Right lung (tissue), 5 donors: Measurements from ENCODE around the gene POU2AF1. TPM values are rescaled to one million over a fixed set of nuclear protein-coding genes. Genes with fewer than 3 reads are reported as not detected.
"Not testable (repeated sequence)": the region's sequence is repeated elsewhere in the genome, so short reads cannot be mapped to it uniquely, and the experiment has no call there.

Experiments used
- DNase-seq, 2 donors: peaks; one replicate each; pipeline ENCODE4 v3.0.0-alpha.2; 2013
- polyA plus RNA-seq, 5 donors: library from polyadenylated mRNA; unstranded; fragments of 120-200 nt; gene quantifications; one replicate each; pipeline versions ENCODE4 v1.2.1 to v1.2.3, GENCODE V29; 2013; ENCODE audit warnings: inconsistent platforms in 1 of 5, low replicate concordance in 1 of 5; ENCODE audit not compliant: insufficient read length in 5 of 5, insufficient read depth in 1 of 5

POU2AF1 gene
- polyA plus RNA-seq, 5 donors, result 0.33 to 1.1 (median 0.91) TPM

DNA sequence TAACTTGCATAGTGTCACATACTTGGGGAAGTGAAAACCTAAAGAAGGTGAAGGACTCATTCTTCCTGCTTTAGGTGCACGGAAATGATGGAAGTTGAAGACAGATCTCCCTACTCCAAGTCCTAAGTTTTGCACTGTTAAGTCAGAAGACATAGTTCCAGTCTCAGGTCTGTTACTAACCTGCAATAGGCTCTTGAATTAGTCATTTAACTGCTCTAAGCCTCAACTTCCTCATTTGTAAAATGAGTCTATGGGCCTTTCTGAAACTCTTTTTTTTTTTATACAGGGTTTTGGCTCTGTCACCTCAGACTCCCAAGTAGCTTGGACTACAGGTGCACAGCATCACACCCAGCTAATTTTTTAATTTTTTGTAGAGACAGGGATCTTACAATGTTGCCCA lies 30.8 kb upstream of the POU2AF1 start:
- no peak for DNase-seq

GRCh38 chr11:111408789-111409727 lies 30.0 kb upstream of the POU2AF1 start:
- no peak for DNase-seq

DNA sequence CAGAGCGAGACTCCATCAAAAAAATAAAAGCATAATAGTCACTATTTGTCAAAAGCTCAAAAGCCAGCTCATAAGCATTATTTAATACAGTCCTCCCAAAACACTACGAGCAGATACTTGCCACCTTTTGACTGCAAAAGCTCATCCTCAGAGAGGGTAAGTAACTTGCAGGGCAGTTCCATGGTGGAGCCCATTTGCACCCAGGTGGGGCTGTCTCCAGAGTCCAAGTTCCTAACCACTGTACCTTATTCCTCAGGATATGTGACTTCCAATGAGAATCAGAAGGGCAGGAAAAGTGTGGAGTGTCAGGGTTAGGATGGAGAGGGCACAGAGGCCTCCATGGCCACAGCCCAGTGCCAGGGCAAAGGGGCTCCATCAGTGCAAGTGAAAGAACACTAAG lies 28.6 kb upstream of the POU2AF1 start:
- DNase-seq, result no peak

- DNase-seq, result no peak
These were observed 27.5 kb upstream of the POU2AF1 start for GRCh38 chr11:111406589-111406988.

- no peak for DNase-seq
These were observed 27.0 kb upstream of the POU2AF1 start for GRCh38 chr11:111406091-111406490.

DNA sequence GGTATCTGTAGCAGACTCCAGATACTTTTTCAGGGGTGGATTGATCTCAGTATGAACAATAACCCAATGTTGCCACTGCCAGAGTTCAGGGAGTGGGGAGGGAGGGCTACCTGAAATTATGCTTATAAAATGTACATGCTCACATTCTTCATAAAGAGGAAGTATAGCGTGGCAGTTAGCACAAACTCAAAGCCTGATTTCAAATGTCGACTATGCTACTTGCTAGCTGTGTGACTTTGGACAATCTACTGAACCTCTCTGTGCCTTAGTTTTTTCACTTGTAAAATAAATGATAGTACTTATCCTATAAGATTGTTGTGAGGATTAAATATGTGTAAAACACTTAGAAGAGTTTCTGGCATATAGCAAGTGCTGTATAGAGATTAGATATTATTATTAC lies 26.5 kb upstream of the POU2AF1 start:
- no peak for DNase-seq

GRCh38 chr11:111403051-111403726 lies 24.1 kb upstream of the POU2AF1 start:
- DNase-seq, result no peak

DNA sequence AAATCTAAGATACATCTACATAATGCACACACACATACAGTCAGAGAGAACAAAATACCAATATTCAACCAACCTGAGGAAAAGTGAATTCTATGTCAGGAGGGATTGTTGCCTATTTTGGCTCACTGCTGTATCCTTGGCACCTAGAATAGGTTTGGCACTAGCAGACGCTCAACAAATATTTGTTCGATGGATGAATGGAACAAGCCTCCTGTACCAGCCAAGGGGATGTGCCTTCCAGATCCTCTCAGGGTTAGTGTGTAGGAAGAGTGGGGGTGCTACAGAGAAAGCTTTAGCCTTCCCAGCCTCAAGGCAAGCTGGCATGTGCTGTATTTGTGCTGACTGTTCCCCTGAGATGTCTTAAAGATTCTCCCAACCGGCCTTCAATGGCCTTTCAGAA lies 23.3 kb upstream of the POU2AF1 start:
- DNase-seq, result no peak

DNA sequence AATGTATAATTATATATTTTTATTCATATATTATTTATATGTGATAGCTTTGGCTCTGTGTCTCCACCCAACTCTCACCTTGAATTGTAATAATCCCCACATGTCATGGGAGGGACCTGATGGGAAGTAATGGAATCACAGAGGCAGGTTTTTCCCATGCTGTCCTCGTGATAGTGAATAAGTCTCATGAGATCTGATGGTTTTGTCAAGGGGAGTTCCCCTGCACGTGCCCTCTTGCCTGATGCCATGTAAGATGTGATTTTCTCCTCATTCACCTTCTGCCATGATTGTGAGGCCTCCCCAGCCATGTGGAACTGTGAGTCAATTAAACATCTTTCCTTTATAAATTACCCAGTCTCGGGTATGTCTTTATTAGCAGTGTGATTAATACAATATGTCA lies 22.9 kb upstream of the POU2AF1 start:
- not testable (repeated sequence) for DNase-seq

DNA sequence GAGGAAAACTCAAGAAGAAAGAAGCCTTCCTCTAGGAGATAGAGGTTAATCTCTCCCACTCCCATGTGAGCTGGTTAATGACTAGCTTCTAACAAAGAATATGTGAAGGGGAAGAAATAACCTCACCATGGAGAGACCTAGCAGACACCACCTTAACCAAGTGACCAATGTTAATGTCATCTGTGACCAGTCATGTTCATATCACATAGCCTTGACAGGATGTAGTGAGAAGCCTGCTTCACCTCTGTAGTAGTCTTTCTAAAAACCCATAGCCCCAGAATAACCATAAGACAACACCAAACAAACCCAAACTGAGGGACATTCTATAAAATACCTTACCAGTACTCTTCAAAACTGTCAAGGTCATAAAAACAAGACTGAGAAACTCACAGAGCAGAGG lies 21.5 kb upstream of the POU2AF1 start:
- DNase-seq, result no peak

DNA sequence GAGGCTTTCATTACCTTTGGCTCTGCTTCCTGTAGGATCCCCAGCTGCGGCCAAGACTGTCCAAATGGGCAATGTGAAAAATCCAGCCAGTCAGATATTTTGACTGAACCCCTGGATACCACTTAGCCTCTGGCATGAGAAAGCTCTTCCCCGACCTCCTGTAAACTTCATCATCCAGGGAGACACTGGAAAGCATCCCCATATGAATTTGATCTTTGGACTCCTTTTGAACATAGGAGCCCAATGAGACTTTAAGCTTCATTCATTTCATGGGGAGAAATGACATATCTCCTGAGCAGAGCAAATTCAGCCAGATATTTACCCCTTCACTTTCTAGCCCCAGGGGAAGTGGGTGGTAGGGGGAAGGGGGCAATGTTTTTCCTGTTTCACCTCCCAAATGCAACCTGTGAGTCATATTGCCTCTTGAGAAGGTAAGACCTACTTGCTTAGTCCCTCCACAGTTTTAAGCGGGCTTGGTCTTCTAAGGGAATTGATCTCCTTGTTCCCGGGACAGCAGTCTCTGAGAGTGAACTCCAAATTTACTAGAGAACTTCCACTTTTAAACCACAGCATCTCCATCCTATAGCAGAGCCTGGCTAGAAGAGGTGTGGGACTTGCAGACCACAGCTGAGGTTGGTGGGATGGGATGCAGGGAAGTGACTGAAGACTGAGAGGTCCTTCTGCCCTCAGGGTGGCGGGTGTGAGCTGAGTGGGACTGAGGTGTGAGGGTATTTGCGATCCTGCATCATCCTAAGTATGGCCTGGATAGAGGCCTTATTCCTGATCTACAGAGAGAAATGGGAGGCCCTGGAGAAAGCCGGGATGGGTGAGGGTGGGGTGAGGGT lies 20.3 kb upstream of the POU2AF1 start:
- no peak for DNase-seq

DNA sequence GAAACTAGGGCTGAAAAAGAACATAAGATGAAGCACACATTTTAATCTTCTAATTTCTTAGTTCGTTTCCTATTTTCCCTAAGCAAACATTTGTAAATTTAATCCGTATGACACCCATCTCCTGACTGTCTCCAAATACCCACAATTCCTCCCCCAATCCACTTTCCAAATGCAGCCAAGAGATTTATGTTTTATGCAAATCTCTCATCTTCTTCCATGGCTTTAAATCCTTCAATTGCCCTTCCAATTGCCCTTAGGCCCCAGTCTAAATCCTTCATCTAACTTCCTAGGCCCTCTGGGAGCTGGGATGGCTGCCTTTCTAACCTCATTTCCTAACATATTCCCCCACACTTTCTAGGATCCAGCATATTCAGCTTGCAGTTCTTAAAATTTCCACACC lies 18.0 kb upstream of the POU2AF1 start:
- DNase-seq, result no peak

GRCh38 chr11:111395749-111396148 lies 16.7 kb upstream of the POU2AF1 start:
- no peak for DNase-seq

DNA sequence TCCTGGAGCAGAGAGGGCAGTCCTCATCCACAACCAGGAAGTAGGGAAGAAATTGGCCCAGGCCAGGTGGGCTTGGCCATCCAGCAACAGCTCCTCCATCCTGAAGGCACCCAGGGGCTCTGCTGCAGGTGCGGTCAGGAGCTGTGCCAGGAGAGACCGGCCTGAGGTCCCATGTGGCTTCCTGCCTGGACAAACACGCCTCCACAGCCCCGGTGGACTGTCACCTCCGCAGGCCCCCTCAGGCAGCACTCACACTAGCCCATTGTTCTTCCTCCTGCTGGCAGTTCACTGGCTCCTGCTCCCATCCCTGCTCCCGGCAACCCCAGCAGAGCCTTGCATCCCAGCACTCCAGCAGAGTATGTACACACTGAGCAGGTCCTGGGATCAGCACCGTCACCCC lies 16.0 kb upstream of the POU2AF1 start:
- no peak for DNase-seq

DNA sequence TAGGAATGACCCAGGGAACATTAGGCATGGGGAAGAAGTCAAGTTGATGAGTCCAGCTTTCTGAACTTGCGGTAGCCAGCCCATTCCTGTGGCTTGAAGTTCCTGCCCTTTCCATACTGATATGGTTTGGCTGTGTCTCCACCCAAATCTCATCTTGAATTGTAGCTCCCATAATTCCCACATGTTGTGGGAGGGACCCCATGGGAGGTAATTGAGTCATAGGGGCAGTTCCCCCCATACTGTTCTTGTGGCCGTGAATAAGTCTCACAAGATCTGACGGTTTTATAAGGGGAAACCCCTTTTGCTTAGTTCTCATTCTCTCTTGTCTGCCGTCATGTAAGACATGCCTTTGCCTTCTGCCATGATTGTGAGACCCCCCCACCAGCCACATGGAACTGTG lies 15.1 kb upstream of the POU2AF1 start:
- not testable (repeated sequence) for DNase-seq

DNA sequence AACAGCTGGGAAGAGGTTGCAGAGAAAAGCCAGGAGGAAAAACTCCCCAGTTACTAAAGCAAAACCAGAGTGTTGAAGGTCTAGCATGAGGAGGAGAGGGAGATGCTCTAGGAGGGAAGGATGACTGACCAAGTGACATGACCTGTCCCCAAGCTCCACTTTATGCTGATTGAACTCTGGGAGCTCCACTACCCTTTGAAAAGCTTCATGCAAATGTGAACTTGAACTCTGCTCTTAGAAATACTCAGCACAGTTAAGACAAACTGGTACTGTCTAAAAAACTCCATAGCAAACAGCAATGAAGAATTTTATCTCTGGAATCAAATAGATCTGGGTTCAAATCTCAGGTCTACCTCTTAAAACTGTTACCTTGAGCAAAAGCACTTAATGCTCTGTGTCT lies 14.5 kb upstream of the POU2AF1 start:
- DNase-seq, result no peak

GRCh38 chr11:111393096-111393495 lies 14.0 kb upstream of the POU2AF1 start:
- no peak for DNase-seq

- no peak for DNase-seq
These were observed 13.5 kb upstream of the POU2AF1 start for GRCh38 chr11:111392552-111392951.

GRCh38 chr11:111391328-111392124 lies 12.5 kb upstream of the POU2AF1 start:
- no peak for DNase-seq

DNA sequence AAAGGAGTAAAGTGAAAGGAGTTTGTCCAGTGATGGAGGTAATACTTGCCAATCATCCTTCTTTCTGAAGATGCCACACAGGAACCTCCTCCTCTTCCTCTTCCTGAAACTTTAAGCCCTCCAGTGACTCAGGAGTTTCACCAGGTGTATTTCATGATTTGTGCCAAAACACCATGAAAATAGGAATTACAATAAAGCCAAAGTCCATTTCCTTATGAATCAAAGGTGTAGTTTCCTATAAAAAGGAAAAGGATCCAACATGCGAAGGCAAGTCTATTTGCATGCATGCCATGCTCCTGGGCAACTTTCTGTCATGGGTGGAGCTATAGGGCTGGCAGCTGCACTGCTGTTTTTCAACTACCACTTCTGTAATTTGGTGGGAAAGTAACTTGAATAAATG lies 9.8 kb upstream of the POU2AF1 start:
- DNase-seq, result no peak

- no peak for DNase-seq
These were observed 9.3 kb upstream of the POU2AF1 start for GRCh38 chr11:111388420-111388819.
